ENCODE measurements around the gene MSI2.

The MSI2 gene

DNA sequence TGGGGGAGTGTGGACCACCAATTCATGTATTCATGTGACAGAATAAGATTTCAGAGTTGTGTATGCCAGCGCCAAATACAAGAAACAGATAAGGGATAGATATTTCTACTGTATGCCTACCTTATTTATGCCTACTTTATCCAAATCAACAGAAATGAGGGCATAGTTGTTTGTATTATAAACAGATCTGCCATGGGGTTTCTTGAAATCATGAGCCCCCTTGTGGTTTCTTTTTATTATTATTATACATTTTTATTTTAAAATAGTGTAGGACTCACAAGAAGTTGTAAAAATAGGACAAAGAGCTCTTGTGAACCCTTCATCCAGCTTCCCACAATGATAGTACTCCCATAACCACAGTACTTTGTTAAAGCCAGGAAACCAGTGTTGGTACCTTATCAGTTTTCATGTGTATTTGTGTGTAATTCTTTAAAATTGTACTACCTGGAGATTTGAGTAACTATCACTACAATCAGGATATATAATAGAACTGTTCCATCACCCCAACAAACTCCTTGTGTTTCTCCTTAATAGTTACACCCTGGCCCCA is 259.4 kb downstream of the MSI2 start:
- no peak overlapping the region for H3K27ac ChIP-seq (ENCODE audit: low read length)

DNA sequence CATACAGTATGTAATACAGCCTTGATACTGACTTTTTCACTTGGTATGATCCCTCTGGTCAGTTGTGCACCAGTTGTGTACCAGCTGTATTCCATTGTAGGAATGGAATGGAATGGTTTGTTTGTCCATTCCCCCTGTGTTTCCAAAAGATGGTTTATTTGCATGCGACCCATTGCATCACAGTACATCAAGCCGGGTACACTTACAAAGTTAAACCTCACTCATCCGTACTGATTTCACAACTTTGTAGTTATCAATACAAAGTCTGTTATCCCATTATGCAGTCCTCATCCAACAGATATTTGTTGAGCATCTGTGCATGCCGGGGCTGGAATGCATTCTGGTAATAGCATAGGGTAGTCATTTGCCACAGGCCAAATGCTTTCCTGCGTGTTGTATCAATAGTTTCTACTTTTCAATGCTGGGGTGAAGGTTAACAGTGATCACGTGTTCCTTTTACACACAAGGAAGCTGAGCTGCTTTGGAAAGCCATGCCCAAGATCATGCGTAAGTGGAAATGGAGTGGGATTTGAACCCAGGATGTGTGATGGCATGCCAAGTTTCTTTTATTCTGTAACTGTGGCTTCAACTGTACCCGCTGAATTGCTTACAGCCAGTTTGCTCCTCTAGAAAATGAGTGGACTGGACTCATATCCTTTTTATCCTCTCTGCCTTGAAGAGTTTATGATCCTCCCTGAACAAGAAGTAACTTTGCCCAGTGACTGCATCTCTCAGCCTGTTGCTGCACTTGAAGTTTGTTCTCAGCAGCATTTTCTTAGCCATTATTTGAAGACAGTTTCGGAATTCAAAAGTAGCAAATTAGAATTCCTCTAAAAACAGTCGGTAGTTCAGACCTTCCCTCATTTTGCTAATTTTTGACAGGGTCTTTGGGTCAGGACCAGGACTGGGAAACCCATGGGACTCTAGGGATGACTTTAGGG is 260.2 kb downstream of the MSI2 start:
- H3K27me3 ChIP-seq (ENCODE audit: control insufficient read depth, insufficient read depth, low read length), result no peaks in the 10 kb centered on the region
- peaks cover 20% of the 10 kb centered on the region for H3K4me1 ChIP-seq (ENCODE audit: control insufficient read depth, low read depth, low read length)
- no peak overlapping the region for H3K27ac ChIP-seq (ENCODE audit: low read length)
- no peak overlapping the region for H3K9ac ChIP-seq (ENCODE audit: low read length)
- H3K36me3 ChIP-seq (ENCODE audit: control insufficient read depth, low read depth, low read length), result no peaks in the 10 kb centered on the region
- no peaks in the 10 kb centered on the region for H3K9me3 ChIP-seq (ENCODE audit: control insufficient read depth, low read depth, low read length)
- no peak overlapping the region for H3K4me3 ChIP-seq (ENCODE audit: low read length)

More for the DNA sequence above, 259.4 kb downstream of the MSI2 start:
- Histone ChIP-seq H3K4me3 (ENCODE audit: low read length) (no peak overlapping the region), H3K36me3 (ENCODE audit: control insufficient read depth, low read depth, low read length) (no peaks in the 10 kb centered on the region), H3K9ac (ENCODE audit: low read length) (no peak overlapping the region), H3K27me3 (ENCODE audit: control insufficient read depth, insufficient read depth, low read length) (no peaks in the 10 kb centered on the region), H3K4me1 (ENCODE audit: control insufficient read depth, low read depth, low read length) (peaks cover 20% of the 10 kb centered on the region), H3K9me3 (ENCODE audit: control insufficient read depth, low read depth, low read length) (no peaks in the 10 kb centered on the region)

- no peak overlapping the region for H3K27ac ChIP-seq (ENCODE audit: low read length)
These were observed 260.9 kb downstream of the MSI2 start for GRCh38 chr17:57517273-57517631.

GRCh38 chr17:57517632-57518456 is 261.5 kb downstream of the MSI2 start:
- Histone ChIP-seq H3K9me3 (ENCODE audit: control insufficient read depth, low read depth, low read length) (no peaks in the 10 kb centered on the region), H3K36me3 (ENCODE audit: control insufficient read depth, low read depth, low read length) (no peaks in the 10 kb centered on the region), H3K4me1 (ENCODE audit: control insufficient read depth, low read depth, low read length) (peaks cover 17% of the 10 kb centered on the region), H3K27me3 (ENCODE audit: control insufficient read depth, insufficient read depth, low read length) (no peaks in the 10 kb centered on the region), H3K4me3 (ENCODE audit: low read length) (no peak overlapping the region), H3K9ac (ENCODE audit: low read length) (no peak overlapping the region), H3K27ac (ENCODE audit: low read length) (no peak overlapping the region)

More at GRCh38 chr17:57517273-57517631, 260.9 kb downstream of the MSI2 start:
- no peaks in the 10 kb centered on the region for H3K27me3 ChIP-seq (ENCODE audit: control insufficient read depth, insufficient read depth, low read length)
- H3K4me3 ChIP-seq (ENCODE audit: low read length), result no peak overlapping the region
- H3K9me3 ChIP-seq (ENCODE audit: control insufficient read depth, low read depth, low read length), result no peaks in the 10 kb centered on the region
- H3K36me3 ChIP-seq (ENCODE audit: control insufficient read depth, low read depth, low read length), result no peaks in the 10 kb centered on the region
- H3K9ac ChIP-seq (ENCODE audit: low read length), result no peak overlapping the region
- peaks cover 17% of the 10 kb centered on the region for H3K4me1 ChIP-seq (ENCODE audit: control insufficient read depth, low read depth, low read length)

DNA sequence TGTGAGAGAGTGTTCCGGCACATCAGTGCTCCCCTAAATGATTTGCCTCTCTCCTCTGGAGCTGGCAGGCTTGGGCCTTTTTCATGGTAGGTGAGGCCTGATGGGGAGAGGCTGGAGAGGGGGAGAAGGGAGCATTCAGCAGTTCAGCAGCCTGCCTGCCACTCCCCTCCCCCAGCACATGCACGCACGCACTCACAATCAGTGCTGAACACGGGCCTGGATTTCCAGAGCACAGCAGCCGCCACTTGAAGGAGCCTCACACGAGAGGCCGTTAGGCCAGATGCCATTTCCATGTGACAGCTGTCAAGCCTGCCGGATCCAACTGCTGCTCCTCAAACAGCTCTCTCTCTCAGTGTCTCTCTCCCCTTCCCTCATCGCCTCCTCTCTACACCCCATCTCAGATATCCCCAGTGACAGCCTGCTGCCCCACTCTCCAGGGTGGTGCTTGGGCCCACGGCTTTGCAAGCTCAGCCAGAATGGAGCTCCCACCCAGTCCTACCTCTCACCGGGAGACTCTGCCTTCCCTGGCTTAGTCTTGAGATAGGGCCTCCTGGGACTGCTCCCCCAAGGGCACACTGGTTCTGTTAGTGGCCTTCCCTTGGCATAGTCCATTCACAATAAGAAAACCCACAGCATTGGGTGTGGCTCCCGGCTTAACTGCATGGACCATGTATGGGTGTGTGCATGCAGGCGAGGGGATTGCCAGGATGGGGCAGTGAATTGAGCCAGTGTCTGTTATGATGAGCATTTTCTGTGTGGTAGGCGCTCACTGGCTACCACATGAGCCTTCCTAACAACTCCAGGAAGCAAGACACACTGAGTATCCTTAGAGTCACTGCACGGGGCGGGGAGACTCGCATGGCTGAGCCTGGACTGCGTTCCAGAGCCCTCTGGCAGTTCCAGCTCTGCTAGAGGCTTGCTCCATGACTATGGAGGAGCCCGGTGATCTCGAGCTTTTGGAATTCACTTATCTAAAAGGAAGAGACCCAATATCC is 262.6 kb downstream of the MSI2 start:
- Histone ChIP-seq H3K36me3 (ENCODE audit: control insufficient read depth, low read depth, low read length) (no peaks in the 10 kb centered on the region), H3K9me3 (ENCODE audit: control insufficient read depth, low read depth, low read length) (no peaks in the 10 kb centered on the region), H3K27ac (ENCODE audit: low read length) (no peak overlapping the region), H3K9ac (ENCODE audit: low read length) (no peak overlapping the region), H3K4me3 (ENCODE audit: low read length) (no peak overlapping the region), H3K27me3 (ENCODE audit: control insufficient read depth, insufficient read depth, low read length) (no peaks in the 10 kb centered on the region), H3K4me1 (ENCODE audit: control insufficient read depth, low read depth, low read length) (peaks cover 18% of the 10 kb centered on the region)

GRCh38 chr17:57519800-57520199 is 263.5 kb downstream of the MSI2 start:
- Histone ChIP-seq H3K9ac (ENCODE audit: low read length) (no peak overlapping the region), H3K27ac (ENCODE audit: low read length) (no peak overlapping the region), H3K4me3 (ENCODE audit: low read length) (no peak overlapping the region), H3K27me3 (ENCODE audit: control insufficient read depth, insufficient read depth, low read length) (no peaks in the 10 kb centered on the region), H3K4me1 (ENCODE audit: control insufficient read depth, low read depth, low read length) (peaks cover 28% of the 10 kb centered on the region), H3K36me3 (ENCODE audit: control insufficient read depth, low read depth, low read length) (no peaks in the 10 kb centered on the region), H3K9me3 (ENCODE audit: control insufficient read depth, low read depth, low read length) (no peaks in the 10 kb centered on the region)

DNA sequence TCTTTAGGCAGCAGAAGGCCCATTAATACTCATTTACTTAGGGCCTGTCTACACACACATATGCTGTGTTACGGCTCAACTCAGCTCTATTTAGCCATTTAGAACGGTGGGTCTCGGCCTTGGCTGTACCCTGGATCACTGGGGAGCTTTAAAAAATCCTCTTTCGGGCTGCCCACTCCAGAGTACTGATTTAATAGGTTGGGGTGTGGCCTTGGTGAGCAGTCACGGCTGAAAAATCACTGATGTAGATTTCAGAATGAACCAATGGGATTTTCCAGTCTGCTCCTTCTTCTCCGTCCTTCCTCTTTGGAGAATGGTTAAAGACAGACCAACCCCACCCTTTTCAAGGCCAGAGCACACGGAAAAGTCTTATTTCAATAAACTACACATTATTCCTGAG is 265.3 kb downstream of the MSI2 start:
- Histone ChIP-seq H3K27me3 (ENCODE audit: control insufficient read depth, insufficient read depth, low read length) (no peaks in the 10 kb centered on the region), H3K27ac (ENCODE audit: low read length) (no peak overlapping the region), H3K4me3 (ENCODE audit: low read length) (no peak overlapping the region), H3K9ac (ENCODE audit: low read length) (no peak overlapping the region), H3K9me3 (ENCODE audit: control insufficient read depth, low read depth, low read length) (no peaks in the 10 kb centered on the region), H3K36me3 (ENCODE audit: control insufficient read depth, low read depth, low read length) (no peaks in the 10 kb centered on the region), H3K4me1 (ENCODE audit: control insufficient read depth, low read depth, low read length) (peaks cover 32% of the 10 kb centered on the region)

- Histone ChIP-seq H3K9me3 (ENCODE audit: control insufficient read depth, low read depth, low read length) (no peaks in the 10 kb centered on the region), H3K27ac (ENCODE audit: low read length) (no peak overlapping the region), H3K4me3 (ENCODE audit: low read length) (no peak overlapping the region), H3K4me1 (ENCODE audit: control insufficient read depth, low read depth, low read length) (peaks cover 36% of the 10 kb centered on the region), H3K27me3 (ENCODE audit: control insufficient read depth, insufficient read depth, low read length) (no peaks in the 10 kb centered on the region), H3K9ac (ENCODE audit: low read length) (no peak overlapping the region), H3K36me3 (ENCODE audit: control insufficient read depth, low read depth, low read length) (no peaks in the 10 kb centered on the region)
These were observed 266.0 kb downstream of the MSI2 start for GRCh38 chr17:57522042-57523005.

DNA sequence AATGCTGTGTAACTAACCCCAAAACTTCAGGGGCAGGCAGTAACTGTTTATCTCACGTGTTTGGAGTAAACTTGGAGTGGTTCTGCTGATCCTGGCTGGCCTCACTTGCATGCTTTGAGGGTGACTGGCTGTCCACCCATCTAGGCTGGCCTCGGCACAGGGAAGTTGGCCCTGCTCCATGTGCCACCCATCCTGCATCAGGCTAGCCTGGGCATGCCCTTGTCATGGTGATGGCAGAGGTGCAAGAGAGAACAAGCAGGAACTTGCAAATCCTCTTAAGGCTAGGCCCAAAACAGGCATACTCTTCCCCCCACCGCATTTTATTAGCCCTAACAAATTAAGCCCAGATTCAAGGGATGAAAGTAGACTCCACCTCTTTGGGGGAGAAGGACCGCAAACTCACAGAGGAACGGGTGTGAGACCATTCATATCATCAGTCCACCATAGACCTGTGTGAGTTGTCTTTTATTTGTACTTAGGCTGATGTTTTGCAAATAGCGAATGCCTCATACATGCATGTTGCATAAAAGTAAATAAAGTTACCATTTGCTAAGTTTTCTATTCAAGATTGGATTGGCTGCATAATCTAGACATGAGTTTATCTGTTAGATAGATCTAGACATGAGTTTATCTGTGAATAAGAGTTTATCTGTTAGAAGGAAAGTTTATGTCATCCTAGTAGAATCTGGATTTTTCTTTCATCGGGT is 267.8 kb downstream of the MSI2 start:
- H3K27me3 ChIP-seq (ENCODE audit: control insufficient read depth, insufficient read depth, low read length), result no peaks in the 10 kb centered on the region
- H3K9ac ChIP-seq (ENCODE audit: low read length), result no peak overlapping the region
- peaks cover 34% of the 10 kb centered on the region for H3K4me1 ChIP-seq (ENCODE audit: control insufficient read depth, low read depth, low read length)
- no peaks in the 10 kb centered on the region for H3K36me3 ChIP-seq (ENCODE audit: control insufficient read depth, low read depth, low read length)
- H3K9me3 ChIP-seq (ENCODE audit: control insufficient read depth, low read depth, low read length), result no peaks in the 10 kb centered on the region
- H3K4me3 ChIP-seq (ENCODE audit: low read length), result no peak overlapping the region
- H3K27ac ChIP-seq (ENCODE audit: low read length), result no peak overlapping the region

Measured in iPS-18a (cell line).